Spleen (tissue), 7 donors: ENCODE data around the gene ANKRD13A.

ENCODE experiments used
- CTCF ChIP-seq, 11 experiments: fragments of 200-600 bp in 7 of 11; fragments of 450-650 bp in 4 of 11; sonication (generic) in 4 of 11; IDR thresholded peaks in 8 of 11; conservative IDR thresholded peaks in 3 of 11; 1 replicate in 7 of 11; 2 replicates in 4 of 11; pipeline versions ENCODE4 v1.4.0 to v1.8.0; 2016 to 2021; ENCODE audit warnings: antibody characterized with exemption in 11 of 11, inconsistent platforms in 4 of 11, mild to moderate bottlenecking in 1 of 11
- POLR2A ChIP-seq, 3 donors: fragments of 450-650 bp; IDR thresholded peaks; one replicate each; pipeline ENCODE4 v1.5.1; 2017; ENCODE audit warnings: antibody characterized with exemption in 3 of 3, mild to moderate bottlenecking in 1 of 3
- POLR2AphosphoS5 ChIP-seq, 3 donors: sonication (generic); formaldehyde crosslinking; IDR thresholded peaks; one replicate each; pipeline ENCODE4 v1.5.1; 2017; ENCODE audit warnings: antibody characterized with exemption in 3 of 3
- donor health status: DM: no; HTN: no; CAD: no; lungs with moderate emphysema.
- donor health status: DM: no; HTN: no; CAD: no.
- donor health status: DM: no; HTN: no; CAD: no.

GRCh38 chr12:110071967-110072366 is 72.7 kb downstream of the ANKRD13A start:
- TF ChIP-seq CTCF (IDR thresholded peaks at IDR 0.05 in 8 of 11, conservative IDR thresholded peaks at IDR 0.05 in 3 of 11) (no peak), POLR2AphosphoS5 (IDR thresholded peaks at IDR 0.05) (no peak), POLR2A (IDR thresholded peaks at IDR 0.05) (no peak)
